CD4-positive, alpha-beta T cell treated with Interleukin-2 at 100 ng/mL for 4 hours (primary cell): ENCODE measurements around the gene PREX1.
"Not testable (repeated sequence)": the region's sequence is repeated elsewhere in the genome, so short reads cannot be mapped to it uniquely, and the experiment has no call there.

Source experiments
- DNase-seq: peaks from one replicate; pipeline ENCODE4 v3.0.0-alpha.2; 2020; ENCODE audit warnings: low spot score

The PREX1 gene

GRCh38 chr20:48601798-48602197 is 226.0 kb downstream of the PREX1 start:
- DNase-seq, result no peak

- no peak for DNase-seq
These were observed 227.3 kb downstream of the PREX1 start for GRCh38 chr20:48600470-48600945.

- no peak for DNase-seq
These were observed 227.9 kb downstream of the PREX1 start for GRCh38 chr20:48599748-48600469.

- no peak for DNase-seq
These were observed 228.6 kb downstream of the PREX1 start for GRCh38 chr20:48599106-48599747.

GRCh38 chr20:48598303-48598941 is 229.4 kb downstream of the PREX1 start:
- not testable (repeated sequence) for DNase-seq

- DNase-seq, result no peak
These were observed 230.1 kb downstream of the PREX1 start for GRCh38 chr20:48597521-48598302.

GRCh38 chr20:48596334-48596898 is 231.4 kb downstream of the PREX1 start:
- no peak for DNase-seq

- no peak for DNase-seq
These were observed 232.1 kb downstream of the PREX1 start for GRCh38 chr20:48595495-48596333.

GRCh38 chr20:48594533-48594932 is 233.3 kb downstream of the PREX1 start:
- DNase-seq, result no peak

- DNase-seq, result no peak
These were observed 235.5 kb downstream of the PREX1 start for GRCh38 chr20:48592107-48592940.

GRCh38 chr20:48586730-48587129 is 241.1 kb downstream of the PREX1 start:
- no peak for DNase-seq

- no peak for DNase-seq
These were observed 242.5 kb downstream of the PREX1 start for GRCh38 chr20:48585061-48585870.

GRCh38 chr20:48584391-48585060 is 243.3 kb downstream of the PREX1 start:
- no peak for DNase-seq

- DNase-seq, result no peak
These were observed 244.0 kb downstream of the PREX1 start for GRCh38 chr20:48583801-48584200.

- no peak for DNase-seq
These were observed 244.6 kb downstream of the PREX1 start for GRCh38 chr20:48583171-48583570.

GRCh38 chr20:48582673-48582985 is 245.2 kb downstream of the PREX1 start:
- DNase-seq, result no peak

- no peak for DNase-seq
These were observed 246.6 kb downstream of the PREX1 start for GRCh38 chr20:48581167-48581566.

- no peak for DNase-seq
These were observed 249.3 kb downstream of the PREX1 start for GRCh38 chr20:48578397-48579098.
